Psoas muscle (tissue), 8 donors: Measurements from ENCODE around the gene ECHDC3. TPM values are rescaled to one million over a fixed set of nuclear protein-coding genes. Genes with fewer than 3 reads are reported as not detected.

ENCODE experiments used
- ATAC-seq, 4 donors: fragments of 200-7000 bp; cut with Tn5 transposase; one replicate each; pipeline ENCODE4 v1.9.1; 2020; ENCODE audit warnings: moderate library complexity in 3 of 4, mild to moderate bottlenecking in 2 of 4
- DNase-seq, 2 donors: peaks; one replicate each; pipeline ENCODE4 v3.0.0-alpha.2; 2020
- H3K27ac ChIP-seq: fragments of 200-600 bp; one replicate; pipeline ENCODE4 v1.8.0; 2022
- H3K27me3 ChIP-seq, 3 donors: fragments of 200-600 bp in 1 of 3; one replicate each; pipeline versions ENCODE4 v1.6.1 to v1.8.0; 2013 to 2022; ENCODE audit warnings: low read length in 2 of 3, mild to moderate bottlenecking in 2 of 3, moderate library complexity in 1 of 3; ENCODE audit not compliant: insufficient read depth in 3 of 3
- H3K36me3 ChIP-seq, 2 donors: fragments of 200-600 bp in 1 of 2; one replicate each; pipeline versions ENCODE4 v1.6.1 to v1.8.0; 2013 to 2022; ENCODE audit warnings: low read depth in 1 of 2, mild to moderate bottlenecking in 1 of 2, moderate library complexity in 1 of 2; ENCODE audit not compliant: insufficient read depth in 1 of 2
- H3K4me1 ChIP-seq: fragments of 200-600 bp; one replicate; pipeline ENCODE4 v1.8.0; 2022
- H3K4me3 ChIP-seq: fragments of 200-600 bp; one replicate; pipeline ENCODE4 v1.8.0; 2022; ENCODE audit warnings: mild to moderate bottlenecking
- H3K9me3 ChIP-seq: fragments of 200-600 bp; one replicate; pipeline ENCODE4 v1.8.0; 2022
- CTCF ChIP-seq: fragments of 200-600 bp; IDR thresholded peaks from one replicate; pipeline ENCODE4 v1.8.0; 2022; ENCODE audit warnings: antibody characterized with exemption
- WGBS, 3 donors: extraction: QIAGEN DNeasy Blood & Tissue Kit; methylation state at CpG; one replicate each; pipeline versions ENCODE4 v1.1.6 to v1.1.7; 2013; 5-methylcytosine and 5-hydroxymethylcytosine counted together
- intact Hi-C, 2 donors: fragments of 100-400 bp; cut with DNase I; formaldehyde crosslinking; loops; one replicate each; pipeline versions ENCODE4 v1.11.0 to v1.14.2; 2022
- polyA plus RNA-seq, 3 donors: library from polyadenylated mRNA; stranded (reverse); fragments of 200-250 nt; gene quantifications; one replicate each; pipeline ENCODE4 v1.2.3, GENCODE V29; 2013
- total RNA-seq, 4 donors: library from RNA; stranded (reverse); fragmentation: NEBNext Ultra II Directional in 2 of 4; extraction: Animal tissue kit (Norgen Biotek cat#: 25700) in 2 of 4; gene quantifications; one replicate each; pipeline versions ENCODE4 v1.2.1 to v1.2.4, GENCODE V29; 2021 to 2023
- donor health status: healthy with polysubstance abuse.
- donor health status: DM: no; HTN: no; CAD: no; lungs with moderate emphysema.
- donor health status: Bipolar disorder and iron deficiency.
- donor health status: healthy.
- donor health status: DM: yes; HTN: yes; CAD: no.
- donor health status: DM: no; HTN: no; CAD: no.
- donor health status: DM: no; HTN: no; CAD: no.
- donor health status: DM: yes; HTN: yes; CAD: no.

ECHDC3 gene
- total and polyA plus RNA-seq, 7 donors, result 39.9 to 146 (median 66.9) TPM

- no peaks in the 10 kb centered on the region for H3K27me3 ChIP-seq
- H3K36me3 ChIP-seq, result peaks cover 5 to 65% of the 10 kb centered on the region in 2 donors
- ATAC-seq (peak in 1 of 4 donors; percentile 19), DNase-seq (no peak)
- TF ChIP-seq CTCF, result no peak
- WGBS, 3 donors, result 61 to 63% (median 62%) methylated on average over 11 of the region's 11 CpGs
- no peak overlapping the region for H3K4me3 ChIP-seq
- peaks cover 27% of the 10 kb centered on the region for H3K4me1 ChIP-seq
- H3K27ac ChIP-seq, result peak overlapping the region; percentile 80
- intact Hi-C loops, result loop anchor here in 1 of 2 donors (5.0 kb wide), 1 partner anchor 240 kb away; no protein-coding TSS in a partner anchor
- no peaks in the 10 kb centered on the region for H3K9me3 ChIP-seq
Observed at GRCh38 chr10:11756766-11757315, 14.7 kb downstream of the ECHDC3 start.

- WGBS, 3 donors, result 11 to 26% (median 12%) methylated on average over 3 of the region's 3 CpGs
- Histone ChIP-seq H3K9me3 (no peaks in the 10 kb centered on the region), H3K36me3 (peaks cover 5 to 66% of the 10 kb centered on the region in 2 donors), H3K27me3 (no peaks in the 10 kb centered on the region), H3K4me3 (no peak overlapping the region), H3K4me1 (peaks cover 27% of the 10 kb centered on the region), H3K27ac (peak overlapping the region; percentile 80)
- TF ChIP-seq CTCF, result no peak
- DNase-seq, result peak; percentile 58 to 77
- intact Hi-C loops, result loop anchor here in 1 of 2 donors (5.0 kb wide), 1 partner anchor 240 kb away; no protein-coding TSS in a partner anchor
- ATAC-seq, result peak; percentile 76 to 82 (median 79)
Observed at GRCh38 chr10:11757454-11757820, 15.3 kb downstream of the ECHDC3 start.

GRCh38 chr10:11757821-11758463, 15.8 kb downstream of the ECHDC3 start:
- intact Hi-C loops, result loop anchor here (2.0 to 5.0 kb wide), 2 partner anchors 241 to 243 kb away; no protein-coding TSS in a partner anchor
- Histone ChIP-seq H3K27ac (peak overlapping the region; percentile 80), H3K27me3 (no peaks in the 10 kb centered on the region), H3K4me1 (peaks cover 27% of the 10 kb centered on the region), H3K4me3 (no peak overlapping the region), H3K36me3 (peaks cover 5 to 66% of the 10 kb centered on the region in 2 donors), H3K9me3 (no peaks in the 10 kb centered on the region)
- DNase-seq, result peak; percentile 86 to 93
- TF ChIP-seq CTCF, result peak; percentile 93
- ATAC-seq, result peak; percentile 80 to 92 (median 84)
- WGBS, 3 donors, result 22 to 26% (median 25%) methylated on average over 11 of the region's 11 CpGs

- no peak for TF ChIP-seq CTCF
- Histone ChIP-seq H3K36me3 (peaks cover 5 to 67% of the 10 kb centered on the region in 2 donors), H3K27me3 (no peaks in the 10 kb centered on the region), H3K4me3 (no peak overlapping the region), H3K4me1 (peaks cover 27% of the 10 kb centered on the region), H3K9me3 (no peaks in the 10 kb centered on the region), H3K27ac (no peak overlapping the region)
- ATAC-seq, result no peak
- 89 to 91% (median 89%) methylated on average over 13 of the region's 13 CpGs for WGBS, 3 donors
- DNase-seq, result no peak
- intact Hi-C loops, result loop anchor here (2.0 to 5.0 kb wide), 2 partner anchors 241 to 244 kb away; no protein-coding TSS in a partner anchor
Observed at GRCh38 chr10:11758527-11759236, 16.5 kb downstream of the ECHDC3 start.
